SU-DHL-6 (cell line): ENCODE measurements around the gene GRIA1.

ENCODE experiments used
- H2AFZ ChIP-seq: fragments of 200-600 bp; sonication (generic); 2 replicates; pipeline ENCODE4 v1.6.1; 2014; ENCODE audit warnings: low read depth, mild to moderate bottlenecking, moderate library complexity, mixed read lengths, antibody characterized with exemption, low read length; ENCODE audit not compliant: severe bottlenecking
- H3F3A ChIP-seq: fragments of 200-600 bp; shearing (Covaris generic); 2 replicates; pipeline ENCODE4 v1.6.0; 2016; ENCODE audit warnings: antibody characterized with exemption, mild to moderate bottlenecking; ENCODE audit not compliant: insufficient read depth
- H3K27ac ChIP-seq: fragments of 200-600 bp; sonication (generic); 2 replicates; pipeline ENCODE4 v1.5.1; 2016; ENCODE audit warnings: low read depth, mild to moderate bottlenecking, low read length, moderate library complexity, mixed read lengths
- H3K27me3 ChIP-seq: fragments of 200-600 bp; sonication (generic), shearing (Covaris generic); 2 replicates; pipeline ENCODE4 v1.6.0; 2014; ENCODE audit warnings: mild to moderate bottlenecking, low read length
- H3K36me3 ChIP-seq: fragments of 200-600 bp; sonication (generic); 2 replicates; pipeline ENCODE4 v1.6.1; 2014; ENCODE audit warnings: mild to moderate bottlenecking, low read length, mixed read lengths
- H3K4me2 ChIP-seq: fragments of 300-600, 200-600 bp; shearing (Covaris generic), sonication (generic); 2 replicates; pipeline ENCODE4 v1.6.0; 2014; ENCODE audit warnings: low read length, low read depth, mild to moderate bottlenecking; ENCODE audit not compliant: poor library complexity, severe bottlenecking
- H3K4me3 ChIP-seq: fragments of 200-600 bp; sonication (generic); 2 replicates; pipeline ENCODE4 v1.5.1; 2014; ENCODE audit warnings: antibody characterized with exemption, low read length, mild to moderate bottlenecking, mixed read lengths; ENCODE audit not compliant: insufficient read depth, poor library complexity, severe bottlenecking
- H3K79me2 ChIP-seq: fragments of 200-600 bp; sonication (generic); 2 replicates; pipeline ENCODE4 v1.6.1; 2014; ENCODE audit warnings: mild to moderate bottlenecking, low read length, moderate library complexity; ENCODE audit not compliant: insufficient read depth
- H3K9ac ChIP-seq: fragments of 200-600 bp; sonication (generic); 2 replicates; pipeline ENCODE4 v1.7.0; 2014; ENCODE audit warnings: mild to moderate bottlenecking, low read length
- H3K9me2 ChIP-seq: fragments of 200-600 bp; sonication (generic); replicated peaks from 2 replicates; pipeline ENCODE4 v1.6.1; 2014; ENCODE audit warnings: low read length; ENCODE audit not compliant: insufficient read depth
- H3K9me3 ChIP-seq: fragments of 200-600 bp; sonication (generic); 2 replicates; pipeline ENCODE4 v1.6.1; 2014; ENCODE audit warnings: low read length, mixed read lengths; ENCODE audit not compliant: insufficient read depth
- H4K20me1 ChIP-seq: fragments of 200-600 bp; sonication (generic); 2 replicates; pipeline ENCODE4 v1.6.1; 2014; ENCODE audit warnings: low read depth, mild to moderate bottlenecking, antibody characterized with exemption, low read length, moderate library complexity, mixed read lengths
- CTCF ChIP-seq: fragments of 200-600 bp; sonication (generic); IDR thresholded peaks from one replicate; pipeline ENCODE4 v1.5.1; 2017; ENCODE audit warnings: antibody characterized with exemption, mild to moderate bottlenecking, low read length, moderate library complexity; ENCODE audit not compliant: insufficient read depth, poor library complexity, severe bottlenecking
- EZH2phosphoT487 ChIP-seq: fragments of 200-600 bp; sonication (generic), shearing (Covaris generic); conservative IDR thresholded peaks from 2 replicates; pipeline ENCODE4 v1.6.1; 2018; ENCODE audit warnings: mild to moderate bottlenecking, antibody characterized with exemption, low read length, moderate library complexity, mixed read lengths

Gene GRIA1

GRCh38 chr5:153752890-153753289, 262.4 kb downstream of the GRIA1 start:
- no peaks in the 10 kb centered on the region for H3K79me2 ChIP-seq
- no peaks in the 10 kb centered on the region for H3K9me3 ChIP-seq
- H4K20me1 ChIP-seq: no peaks in the 10 kb centered on the region
- H3F3A ChIP-seq: no peaks in the 10 kb centered on the region
- H3K4me3 ChIP-seq: no peak overlapping the region
- no peak overlapping the region for H2AFZ ChIP-seq
- no peak overlapping the region for H3K27ac ChIP-seq
- H3K27me3 ChIP-seq: no peaks in the 10 kb centered on the region
- no peaks in the 10 kb centered on the region for H3K36me3 ChIP-seq
- H3K9me2 ChIP-seq: no peaks in the 10 kb centered on the region; the same call in 1 of the 2 replicates
- no peak overlapping the region for H3K4me2 ChIP-seq
- no peak overlapping the region for H3K9ac ChIP-seq
- TF ChIP-seq CTCF: no peak
- no peak for TF ChIP-seq EZH2phosphoT487

- Histone ChIP-seq H3K79me2 (no peaks in the 10 kb centered on the region), H3K4me3 (no peak overlapping the region), H3K9me3 (no peaks in the 10 kb centered on the region), H3K9ac (no peak overlapping the region), H4K20me1 (no peaks in the 10 kb centered on the region), H3K4me2 (no peak overlapping the region), H3K27ac (no peak overlapping the region), H3F3A (no peaks in the 10 kb centered on the region), H2AFZ (no peak overlapping the region), H3K27me3 (no peaks in the 10 kb centered on the region), H3K36me3 (no peaks in the 10 kb centered on the region), H3K9me2 (no peaks in the 10 kb centered on the region)
- TF ChIP-seq EZH2phosphoT487 (no peak), CTCF (no peak)
Measured at GRCh38 chr5:153753645-153754432, 263.4 kb downstream of the GRIA1 start.

GRCh38 chr5:153755913-153756500, 265.5 kb downstream of the GRIA1 start:
- H3K4me3 ChIP-seq: no peak overlapping the region

GRCh38 chr5:153756540-153756939, 266.1 kb downstream of the GRIA1 start:
- TF ChIP-seq CTCF (no peak), EZH2phosphoT487 (no peak)
- no peaks in the 10 kb centered on the region for H3F3A ChIP-seq
- H3K9me2 ChIP-seq: no peaks in the 10 kb centered on the region
- H3K79me2 ChIP-seq: no peaks in the 10 kb centered on the region
- no peaks in the 10 kb centered on the region for H3K9me3 ChIP-seq
- no peak overlapping the region for H3K4me3 ChIP-seq
- H3K4me2 ChIP-seq: no peak overlapping the region
- no peaks in the 10 kb centered on the region for H4K20me1 ChIP-seq
- no peak overlapping the region for H3K9ac ChIP-seq
- no peaks in the 10 kb centered on the region for H3K36me3 ChIP-seq
- no peaks in the 10 kb centered on the region for H3K27me3 ChIP-seq
- H3K27ac ChIP-seq: no peak overlapping the region
- no peak overlapping the region for H2AFZ ChIP-seq

More at GRCh38 chr5:153755913-153756500, 265.5 kb downstream of the GRIA1 start:
- no peaks in the 10 kb centered on the region for H3K9me2 ChIP-seq
- H3K79me2 ChIP-seq: no peaks in the 10 kb centered on the region
- H3K27ac ChIP-seq: no peak overlapping the region
- H4K20me1 ChIP-seq: no peaks in the 10 kb centered on the region
- no peak for TF ChIP-seq EZH2phosphoT487
- H3K9me3 ChIP-seq: no peaks in the 10 kb centered on the region
- H3K4me2 ChIP-seq: no peak overlapping the region
- no peaks in the 10 kb centered on the region for H3K27me3 ChIP-seq
- H3F3A ChIP-seq: no peaks in the 10 kb centered on the region
- H3K36me3 ChIP-seq: no peaks in the 10 kb centered on the region
- H2AFZ ChIP-seq: no peak overlapping the region
- H3K9ac ChIP-seq: no peak overlapping the region
